A673 (cell line): ENCODE results near the gene MLF2. TPM values are rescaled to one million over a fixed set of nuclear protein-coding genes. Genes with fewer than 3 reads are reported as not detected.
"Not testable (repeated sequence)": the region's sequence is repeated elsewhere in the genome, so short reads cannot be mapped to it uniquely, and the experiment has no call there.

Experiments used
- BruUV-seq: library from RNA; stranded (reverse); fragments of 400-500 nt; replicated peaks from 2 replicates; lab custom pipeline; 2021; lab: Mats Ljungman, UMichigan
- CTCF ChIA-PET: fragments of 300-600 bp; sonication (Branson Sonifier 250); formaldehyde crosslinking; loops from one replicate; lab custom pipeline; 2022; ENCODE audit warnings: antibody characterized with exemption; lab: Charles Lee
- POLR2A ChIA-PET: fragments of 300-600 bp; sonication (Branson Sonifier 250); formaldehyde crosslinking; loops from one replicate; lab custom pipeline; 2022; ENCODE audit warnings: antibody characterized with exemption; ENCODE audit not compliant: low non-redundant PET; lab: Charles Lee
- DNase-seq: peaks from one replicate; pipeline ENCODE4 v3.0.0-alpha.2; 2015; ENCODE audit warnings: low spot score
- H3K27ac ChIP-seq: fragments of 200-600 bp; sonication (generic); 2 replicates; pipeline ENCODE4 v1.5.1; 2016; ENCODE audit warnings: mixed run types, low read depth, mild to moderate bottlenecking, mixed read lengths, antibody characterized with exemption, low read length; ENCODE audit not compliant: poor library complexity, severe bottlenecking
- H3K27me3 ChIP-seq: fragments of 200-600 bp; sonication (generic); replicated peaks from 2 replicates; pipeline ENCODE4 v1.6.1; 2017; ENCODE audit warnings: mixed run types, low read depth, mild to moderate bottlenecking, mixed read lengths, antibody characterized with exemption, low read length; ENCODE audit not compliant: insufficient read depth, poor library complexity
- H3K36me3 ChIP-seq: fragments of 200-600 bp; sonication (generic); 2 replicates; pipeline ENCODE4 v1.6.1; 2016; ENCODE audit warnings: mixed run types, mild to moderate bottlenecking, mixed read lengths, antibody characterized with exemption, low read length; ENCODE audit not compliant: insufficient read depth, poor library complexity, severe bottlenecking
- H3K4me1 ChIP-seq: fragments of 200-600 bp; sonication (generic); 2 replicates; pipeline ENCODE4 v1.6.1; 2017; ENCODE audit warnings: mixed run types, mild to moderate bottlenecking, mixed read lengths, antibody characterized with exemption, low read length; ENCODE audit not compliant: insufficient read depth, poor library complexity, severe bottlenecking
- H3K4me3 ChIP-seq: fragments of 200-600 bp; sonication (generic); 2 replicates; pipeline ENCODE4 v1.5.1; 2016; ENCODE audit warnings: low read depth, mixed run types, mild to moderate bottlenecking, mixed read lengths, low read length; ENCODE audit not compliant: poor library complexity, severe bottlenecking
- H3K9me3 ChIP-seq: fragments of 200-600 bp; sonication (generic); 2 replicates; pipeline ENCODE4 v1.6.1; 2016; ENCODE audit warnings: mixed run types, low read depth, mild to moderate bottlenecking, mixed read lengths, antibody characterized with exemption, low read length; ENCODE audit not compliant: poor library complexity, severe bottlenecking
- CTCF ChIP-seq: fragments of 300-800, 200-600 bp; sonication (generic); conservative IDR thresholded peaks from 2 replicates; pipeline ENCODE4 v1.5.1; 2017; ENCODE audit warnings: low read depth, mild to moderate bottlenecking, antibody characterized with exemption, low read length, moderate library complexity, mixed read lengths
- EZH2 ChIP-seq: fragments of 200-600 bp; sonication (generic); IDR thresholded peaks from 2 replicates; pipeline ENCODE4 v1.6.1; 2017; ENCODE audit warnings: borderline replicate concordance, low read depth, mild to moderate bottlenecking, mixed read lengths, antibody characterized with exemption, low read length; ENCODE audit not compliant: poor library complexity, severe bottlenecking
- intact Hi-C: fragments of 100-400 bp; cut with micrococcal nuclease; formaldehyde crosslinking; loops from one replicate; pipeline ENCODE4 v1.10.0; 2022; ENCODE audit not compliant: unreplicated experiment
- total RNA-seq: library from RNA; stranded (reverse); gene quantifications from 2 replicates; pipeline ENCODE4 v1.2.3, GENCODE V29; 2021

The MLF2 gene
- total RNA-seq, 1 experiment from 2014 or later = 242 TPM

GRCh38 chr12:6745741-6746525 lies 7.0 kb downstream of the MLF2 start:
- intact Hi-C loops = no loop called here
- Histone ChIP-seq H3K27me3 (no peaks in the 10 kb centered on the region), H3K4me3 (no peak overlapping the region), H3K36me3 (peaks cover 49% of the 10 kb centered on the region), H3K9me3 (no peaks in the 10 kb centered on the region), H3K27ac (no peak overlapping the region), H3K4me1 (no peaks in the 10 kb centered on the region)
- ChIA-PET CTCF (no interaction called here), POLR2A (no interaction called here)
- TF ChIP-seq EZH2 (no peak), CTCF (no peak)
- BruUV-seq = no TSS peak
- no peak for DNase-seq

GRCh38 chr12:6743300-6743699 lies 9.6 kb downstream of the MLF2 start:
- H3K4me3 ChIP-seq, BruUV-seq, intact Hi-C loops, H3K27ac ChIP-seq, H3K27me3 ChIP-seq, CTCF ChIA-PET, H3K4me1 ChIP-seq, POLR2A ChIA-PET, DNase-seq, H3K9me3 ChIP-seq: not testable (repeated sequence)
- H3K36me3 ChIP-seq = peaks cover 23% of the 10 kb centered on the region

GRCh38 chr12:6742834-6743233 lies 10.1 kb downstream of the MLF2 start:
- H3K9me3 ChIP-seq = no peaks in the 10 kb centered on the region
- peaks cover 18% of the 10 kb centered on the region for H3K36me3 ChIP-seq
- ChIA-PET POLR2A (no interaction called here), CTCF (no interaction called here)
- TF ChIP-seq CTCF (no peak), EZH2 (no peak)
- DNase-seq = no peak
- H3K4me3 ChIP-seq = no peak overlapping the region
- no peaks in the 10 kb centered on the region for H3K4me1 ChIP-seq
- intact Hi-C loops = no loop called here
- no TSS peak for BruUV-seq
- H3K27ac ChIP-seq = no peak overlapping the region
- no peaks in the 10 kb centered on the region for H3K27me3 ChIP-seq

- H3K4me1 ChIP-seq, intact Hi-C loops, H3K27me3 ChIP-seq, H3K4me3 ChIP-seq, POLR2A ChIA-PET, H3K27ac ChIP-seq, DNase-seq, H3K9me3 ChIP-seq, CTCF ChIA-PET, BruUV-seq: not testable (repeated sequence)
- peaks cover 11% of the 10 kb centered on the region for H3K36me3 ChIP-seq
These were observed 10.9 kb downstream of the MLF2 start for GRCh38 chr12:6742080-6742479.
